Astrocyte (in vitro differentiated cells and primary cell): Measurements from ENCODE around the gene SUN1. TPM values are rescaled to one million over a fixed set of nuclear protein-coding genes. Genes with fewer than 3 reads are reported as not detected.
"Not testable (repeated sequence)": the region's sequence is repeated elsewhere in the genome, so short reads cannot be mapped to it uniquely, and the experiment has no call there.

ENCODE experiments used
- DNase-seq: peaks from one replicate; pipeline ENCODE4 v3.0.0-alpha.2; 2010; ENCODE audit warnings: low read depth
- FAIRE-seq: peaks from 2 replicates; lab custom pipeline; 2011; peaks lifted over from hg19 to GRCh38; lab: Jason Lieb, UNC
- H2AFZ ChIP-seq: 2 replicates; pipeline ENCODE4 v1.6.0; 2012; ENCODE audit warnings: low read depth, low read length, inconsistent platforms
- H3K27ac ChIP-seq: 2 replicates; pipeline ENCODE4 v1.5.1; 2011; ENCODE audit warnings: low read depth, low read length, inconsistent platforms
- H3K27me3 ChIP-seq: 2 replicates; pipeline ENCODE4 v1.6.0; 2011; ENCODE audit warnings: low read length, inconsistent platforms; ENCODE audit not compliant: insufficient read depth
- H3K36me3 ChIP-seq: 2 replicates; pipeline ENCODE4 v1.5.1; 2011; ENCODE audit warnings: low read length, inconsistent platforms; ENCODE audit not compliant: insufficient read depth
- H3K4me1 ChIP-seq: 2 replicates; pipeline ENCODE4 v1.5.1; 2011; ENCODE audit warnings: low read length, inconsistent platforms; ENCODE audit not compliant: insufficient read depth
- H3K4me2 ChIP-seq: 2 replicates; pipeline ENCODE4 v1.6.0; 2012; ENCODE audit warnings: low read length, inconsistent platforms
- H3K4me3 ChIP-seq: 2 replicates; pipeline ENCODE4 v1.5.1; 2011; ENCODE audit warnings: low read depth, mild to moderate bottlenecking, low read length, inconsistent platforms; ENCODE audit not compliant: insufficient read depth
- H3K79me2 ChIP-seq: 2 replicates; pipeline ENCODE4 v1.6.0; 2012; ENCODE audit warnings: mild to moderate bottlenecking, low read length, inconsistent platforms; ENCODE audit not compliant: insufficient read depth
- H3K9ac ChIP-seq: 2 replicates; pipeline ENCODE4 v1.6.0; 2012; ENCODE audit warnings: mild to moderate bottlenecking, low read length, inconsistent platforms
- H3K9me3 ChIP-seq: 2 replicates; pipeline ENCODE4 v1.5.1; 2012; ENCODE audit warnings: low read depth, mild to moderate bottlenecking, low read length, inconsistent platforms; ENCODE audit not compliant: insufficient read depth
- H4K20me1 ChIP-seq: 2 replicates; pipeline ENCODE4 v1.6.0; 2012; ENCODE audit warnings: low read length, inconsistent platforms; ENCODE audit not compliant: insufficient read depth
- H3K27ac Mint-ChIP-seq: one replicate; pipeline ENCODE4 v1.8.0; 2021; ENCODE audit warnings: mild to moderate bottlenecking, mixed read lengths; ENCODE audit not compliant: unreplicated experiment
- H3K27me3 Mint-ChIP-seq: one replicate; pipeline ENCODE4 v1.8.0; 2021; ENCODE audit warnings: low read depth, mixed read lengths; ENCODE audit not compliant: unreplicated experiment
- H3K36me3 Mint-ChIP-seq: one replicate; pipeline ENCODE4 v1.8.0; 2021; ENCODE audit warnings: low read depth, mixed read lengths; ENCODE audit not compliant: unreplicated experiment
- H3K4me1 Mint-ChIP-seq: one replicate; pipeline ENCODE4 v1.8.0; 2021; ENCODE audit warnings: low read depth, mixed read lengths; ENCODE audit not compliant: unreplicated experiment
- H3K4me3 Mint-ChIP-seq: one replicate; pipeline ENCODE4 v1.8.0; 2021; ENCODE audit warnings: mild to moderate bottlenecking, moderate library complexity, mixed read lengths; ENCODE audit not compliant: unreplicated experiment
- H3K9me3 Mint-ChIP-seq: one replicate; pipeline ENCODE4 v1.8.0; 2021; ENCODE audit warnings: mild to moderate bottlenecking, mixed read lengths; ENCODE audit not compliant: unreplicated experiment
- EZH2 ChIP-seq: IDR thresholded peaks from 2 replicates; pipeline ENCODE4 v1.6.1; 2012; ENCODE audit warnings: mild to moderate bottlenecking, low read length, inconsistent platforms; ENCODE audit not compliant: insufficient read depth
- total RNA-seq: library from RNA; stranded (reverse); gene quantifications from 2 replicates; pipeline ENCODE4 v1.2.1, GENCODE V29; 2021
- TF ChIP-seq, protein P1 (sequence below): IDR thresholded peaks from 2 replicates; pipeline ENCODE4 v1.5.1; 2011; ENCODE audit warnings: low read depth, mild to moderate bottlenecking, inconsistent platforms, low read length, moderate library complexity; ENCODE audit not compliant: insufficient read depth

SUN1 gene
- total RNA-seq, 1 donor from 2014 or later: 121 TPM

DNA sequence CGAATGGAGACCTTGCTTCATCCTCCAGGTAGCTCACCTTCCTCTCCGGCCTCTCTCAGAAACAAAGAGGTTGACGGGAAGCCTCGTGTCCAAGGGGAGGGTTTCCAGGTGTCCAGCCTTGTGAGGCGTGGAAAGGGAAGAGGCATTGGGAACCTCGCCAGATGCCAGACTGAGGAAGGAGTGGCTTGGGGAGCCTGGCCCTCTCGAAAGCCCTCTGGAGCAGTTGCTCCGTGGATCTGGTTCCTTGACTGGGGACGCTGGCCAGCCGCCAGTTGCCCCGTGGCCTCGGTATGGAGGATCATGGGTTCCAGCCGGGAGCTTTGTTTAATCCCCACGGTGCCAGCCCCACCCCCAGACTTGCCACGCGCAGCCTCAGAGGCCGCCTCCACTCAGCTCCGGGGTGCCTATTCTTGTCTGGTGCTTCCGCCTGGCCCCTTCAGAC is 30.3 kb upstream of the SUN1 start:
- Mint-ChIP-seq H3K27me3 (no peaks in the 10 kb centered on the region), H3K4me1 (no peaks in the 10 kb centered on the region), H3K27ac (no peak overlapping the region), H3K36me3 (peaks cover 10% of the 10 kb centered on the region), H3K4me3 (no peak overlapping the region), H3K9me3 (peaks cover 10% of the 10 kb centered on the region)
- H2AFZ ChIP-seq: peak overlapping the region; percentile 77
- no peak overlapping the region for H3K9ac ChIP-seq
- peak overlapping the region; percentile 51 for H3K4me2 ChIP-seq
- no peaks in the 10 kb centered on the region for H3K9me3 ChIP-seq
- H3K79me2 ChIP-seq: no peaks in the 10 kb centered on the region
- no peaks in the 10 kb centered on the region for H3K36me3 ChIP-seq
- no peaks in the 10 kb centered on the region for H4K20me1 ChIP-seq
- no peak overlapping the region for H3K27ac ChIP-seq
- TF ChIP-seq EZH2: no peak
- no peaks in the 10 kb centered on the region for H3K27me3 ChIP-seq
- H3K4me1 ChIP-seq: no peaks in the 10 kb centered on the region
- no peak for DNase-seq
- H3K4me3 ChIP-seq: no peak overlapping the region
- no peak for FAIRE-seq

DNA sequence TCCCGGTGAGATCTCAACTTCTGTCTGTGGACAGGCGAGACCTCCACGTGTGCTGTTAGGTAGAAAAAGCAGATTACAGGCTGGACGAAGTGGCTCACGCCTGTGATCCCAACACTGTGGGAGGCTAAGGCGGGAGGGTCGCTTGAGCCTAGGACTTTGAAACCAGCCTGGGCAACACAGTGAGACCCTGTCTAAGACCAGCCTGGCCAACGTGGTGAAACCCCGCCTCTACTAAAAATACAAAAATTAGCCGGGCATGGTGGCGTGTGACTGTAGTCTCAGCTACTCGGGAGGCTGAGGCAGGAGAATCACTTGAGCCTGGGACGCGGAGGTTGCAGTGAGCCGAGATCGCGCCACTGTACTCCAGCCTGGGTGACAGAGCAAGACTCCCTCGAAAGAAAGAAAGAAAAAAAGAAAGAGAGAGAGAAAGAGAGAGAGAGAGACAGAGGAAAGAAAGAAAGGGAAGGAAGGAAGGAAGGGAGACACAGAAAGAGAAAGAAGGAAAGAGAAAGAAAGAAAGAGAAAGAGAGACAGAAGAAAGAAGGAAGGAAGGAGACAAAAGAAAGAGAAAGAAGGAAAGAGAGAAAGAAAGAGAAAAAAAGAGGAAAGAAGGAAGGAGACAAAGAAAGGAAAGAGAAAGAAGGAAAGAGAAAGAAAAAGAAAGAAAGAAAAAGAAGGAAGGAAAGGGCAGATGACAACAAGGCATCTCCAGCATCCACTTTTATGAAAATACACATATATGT is 29.6 kb upstream of the SUN1 start:
- no peaks in the 10 kb centered on the region for H3K4me1 Mint-ChIP-seq

DNA sequence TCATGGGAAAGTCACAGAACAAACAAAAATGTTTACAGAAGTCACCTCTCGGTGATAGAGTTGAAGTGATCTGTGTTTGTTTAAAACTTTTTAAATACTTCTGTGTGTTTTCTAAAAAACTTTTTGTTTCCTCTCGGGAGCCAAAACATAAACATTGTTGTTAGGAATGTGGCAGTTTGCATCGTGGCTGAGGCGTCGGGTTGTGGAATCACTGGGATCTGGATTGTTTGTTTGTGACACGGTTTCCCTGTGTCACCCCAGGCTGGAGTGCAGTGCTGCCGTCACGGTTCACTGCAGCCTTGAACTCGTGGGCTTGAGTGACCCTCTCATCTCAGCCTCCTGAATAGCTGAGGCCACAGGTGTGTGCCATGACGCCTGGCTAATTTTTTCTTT is 29.0 kb upstream of the SUN1 start:
- no peaks in the 10 kb centered on the region for H3K4me1 ChIP-seq
- H3K27me3 ChIP-seq: no peaks in the 10 kb centered on the region
- no peak overlapping the region for H3K9ac ChIP-seq
- H3K27ac ChIP-seq: no peak overlapping the region
- H2AFZ ChIP-seq: no peak overlapping the region
- Mint-ChIP-seq H3K27ac (no peak overlapping the region), H3K9me3 (peaks cover 11% of the 10 kb centered on the region), H3K4me1 (no peaks in the 10 kb centered on the region), H3K27me3 (no peaks in the 10 kb centered on the region), H3K4me3 (no peak overlapping the region), H3K36me3 (peaks cover 2% of the 10 kb centered on the region)
- H4K20me1 ChIP-seq: no peaks in the 10 kb centered on the region
- H3K4me2 ChIP-seq: no peak overlapping the region
- no peak for FAIRE-seq
- no peaks in the 10 kb centered on the region for H3K9me3 ChIP-seq
- H3K79me2 ChIP-seq: no peaks in the 10 kb centered on the region
- DNase-seq: no peak
- H3K4me3 ChIP-seq: no peak overlapping the region
- no peaks in the 10 kb centered on the region for H3K36me3 ChIP-seq
- TF ChIP-seq EZH2: no peak
- TF ChIP-seq, protein P1, sequence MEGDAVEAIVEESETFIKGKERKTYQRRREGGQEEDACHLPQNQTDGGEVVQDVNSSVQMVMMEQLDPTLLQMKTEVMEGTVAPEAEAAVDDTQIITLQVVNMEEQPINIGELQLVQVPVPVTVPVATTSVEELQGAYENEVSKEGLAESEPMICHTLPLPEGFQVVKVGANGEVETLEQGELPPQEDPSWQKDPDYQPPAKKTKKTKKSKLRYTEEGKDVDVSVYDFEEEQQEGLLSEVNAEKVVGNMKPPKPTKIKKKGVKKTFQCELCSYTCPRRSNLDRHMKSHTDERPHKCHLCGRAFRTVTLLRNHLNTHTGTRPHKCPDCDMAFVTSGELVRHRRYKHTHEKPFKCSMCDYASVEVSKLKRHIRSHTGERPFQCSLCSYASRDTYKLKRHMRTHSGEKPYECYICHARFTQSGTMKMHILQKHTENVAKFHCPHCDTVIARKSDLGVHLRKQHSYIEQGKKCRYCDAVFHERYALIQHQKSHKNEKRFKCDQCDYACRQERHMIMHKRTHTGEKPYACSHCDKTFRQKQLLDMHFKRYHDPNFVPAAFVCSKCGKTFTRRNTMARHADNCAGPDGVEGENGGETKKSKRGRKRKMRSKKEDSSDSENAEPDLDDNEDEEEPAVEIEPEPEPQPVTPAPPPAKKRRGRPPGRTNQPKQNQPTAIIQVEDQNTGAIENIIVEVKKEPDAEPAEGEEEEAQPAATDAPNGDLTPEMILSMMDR: no peak

More for the DNA sequence above, 29.6 kb upstream of the SUN1 start:
- H3K27ac ChIP-seq: no peak overlapping the region
- H3K79me2 ChIP-seq: no peaks in the 10 kb centered on the region
- no peaks in the 10 kb centered on the region for H3K27me3 Mint-ChIP-seq
- H3K9me3 Mint-ChIP-seq: peaks cover 7% of the 10 kb centered on the region
- H4K20me1 ChIP-seq: no peaks in the 10 kb centered on the region
- DNase-seq: no peak
- no peak overlapping the region for H3K4me3 ChIP-seq
- H3K4me2 ChIP-seq: peak overlapping the region; percentile 51
- H3K36me3 Mint-ChIP-seq: peaks cover 3% of the 10 kb centered on the region
- no peak overlapping the region for H3K27ac Mint-ChIP-seq
- no peaks in the 10 kb centered on the region for H3K9me3 ChIP-seq
- TF ChIP-seq, protein P1: no peak
- no peak for TF ChIP-seq EZH2
- no peaks in the 10 kb centered on the region for H3K4me1 ChIP-seq
- H3K9ac ChIP-seq: no peak overlapping the region
- no peaks in the 10 kb centered on the region for H3K27me3 ChIP-seq
- no peak for FAIRE-seq
- H2AFZ ChIP-seq: no peak overlapping the region
- no peaks in the 10 kb centered on the region for H3K36me3 ChIP-seq
- H3K4me3 Mint-ChIP-seq: no peak overlapping the region

DNA sequence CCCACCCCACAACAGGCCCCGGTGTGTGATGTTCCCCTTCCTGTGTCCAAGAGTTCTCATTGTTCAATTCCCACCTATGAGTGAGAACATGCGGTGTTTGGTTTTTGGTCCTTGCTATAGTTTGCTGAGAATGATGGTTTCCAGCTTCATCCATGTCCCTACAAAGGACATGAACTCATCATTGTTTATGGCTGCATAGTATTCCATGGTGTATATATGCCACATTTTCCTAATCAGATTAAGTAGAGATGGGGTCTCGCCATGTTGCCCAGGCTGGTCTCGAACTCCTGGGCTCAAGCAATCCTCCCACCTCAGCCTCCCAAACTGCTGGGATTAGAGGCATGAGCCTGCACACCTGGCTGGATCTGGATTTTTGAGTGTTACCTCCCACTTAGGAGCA is 28.5 kb upstream of the SUN1 start:
- not testable (repeated sequence) for H3K27ac ChIP-seq, H3K36me3 Mint-ChIP-seq, H3K4me3 Mint-ChIP-seq, H2AFZ ChIP-seq, H3K4me1 Mint-ChIP-seq, H3K4me1 ChIP-seq, H3K9ac ChIP-seq, H3K27me3 ChIP-seq, H3K79me2 ChIP-seq, H3K27ac Mint-ChIP-seq, H3K27me3 Mint-ChIP-seq, FAIRE-seq, H3K4me2 ChIP-seq, H4K20me1 ChIP-seq, H3K36me3 ChIP-seq, H3K4me3 ChIP-seq, DNase-seq, H3K9me3 ChIP-seq
- H3K9me3 Mint-ChIP-seq: peaks cover 11% of the 10 kb centered on the region
